Breast epithelium (tissue), 4 donors: Measurements from ENCODE around the gene SF3B2. TPM values are rescaled to one million over a fixed set of nuclear protein-coding genes. Genes with fewer than 3 reads are reported as not detected.

Experiments used
- DNase-seq, 2 donors: peaks; one replicate each; pipeline ENCODE4 v3.0.0-alpha.2; 2019; ENCODE audit warnings: low spot score in 2 of 2
- H3K27ac ChIP-seq, 2 donors: fragments of 200-600 bp; sonication (generic) in 1 of 2; one replicate each; pipeline ENCODE4 v1.5.1; 2016 to 2019; ENCODE audit warnings: mild to moderate bottlenecking in 1 of 2
- H3K27me3 ChIP-seq, 2 donors: fragments of 200-600 bp; sonication (generic) in 1 of 2; one replicate each; pipeline versions ENCODE4 v1.5.1 to v1.6.0; 2017 to 2019; ENCODE audit warnings: control low read depth in 1 of 2, mild to moderate bottlenecking in 1 of 2
- H3K36me3 ChIP-seq: fragments of 200-600 bp; one replicate; pipeline ENCODE4 v1.5.1; 2019
- H3K4me1 ChIP-seq, 2 donors: fragments of 200-600 bp; sonication (generic); one replicate each; pipeline ENCODE4 v1.5.1; 2016 to 2019; ENCODE audit warnings: control low read depth in 1 of 2
- H3K4me3 ChIP-seq, 3 donors: fragments of 200-600 bp; sonication (generic); 1 replicate in 2 of 3; 2 replicates in 1 of 3; pipeline ENCODE4 v1.5.1; 2016 to 2019; ENCODE audit warnings: mild to moderate bottlenecking in 3 of 3, moderate library complexity in 2 of 3
- H3K9me3 ChIP-seq, 2 donors: fragments of 200-600 bp; sonication (generic) in 1 of 2; one replicate each; pipeline ENCODE4 v1.5.1; 2016 to 2019; ENCODE audit warnings: control low read depth in 1 of 2
- CTCF ChIP-seq, 3 donors: fragments of 450-650 bp; IDR thresholded peaks; one replicate each; pipeline ENCODE4 v1.5.1; 2016 to 2017; ENCODE audit warnings: antibody characterized with exemption in 3 of 3, mild to moderate bottlenecking in 3 of 3, moderate library complexity in 3 of 3
- POLR2A ChIP-seq: fragments of 450-650 bp; IDR thresholded peaks from one replicate; pipeline ENCODE4 v1.6.1; 2016; ENCODE audit warnings: antibody characterized with exemption, mild to moderate bottlenecking, moderate library complexity
- POLR2AphosphoS5 ChIP-seq, 3 donors: sonication (generic); formaldehyde crosslinking; IDR thresholded peaks; one replicate each; pipeline ENCODE4 v1.6.1; 2017; ENCODE audit warnings: antibody characterized with exemption in 3 of 3
- intact Hi-C: fragments of 100-400 bp; cut with DNase I; formaldehyde crosslinking; loops from one replicate; pipeline ENCODE4 v1.15.1; 2023; ENCODE audit warnings: low total_unique reads
- total RNA-seq, 3 donors: library from RNA; depleted of rRNA; stranded (reverse); fragments of >200 nt; gene quantifications; one replicate each; pipeline ENCODE4 v1.1.0, GENCODE V29; 2016

SF3B2 gene
- total RNA-seq, 3 donors from 2014 or later, result 144 to 163 (median 154) TPM

- Histone ChIP-seq H3K9me3 (no peaks in the 10 kb centered on the region), H3K27ac (peak overlapping the region; percentile 70 to 71), H3K36me3 (no peaks in the 10 kb centered on the region), H3K4me1 (peaks cover 0 to 9% of the 10 kb centered on the region in 2 donors), H3K27me3 (peaks cover 0 to 6% of the 10 kb centered on the region in 2 donors), H3K4me3 (peak overlapping the region in 2 of 3 donors; percentile 38 to 68)
- intact Hi-C loops, result no loop called here
- TF ChIP-seq POLR2A (no peak), POLR2AphosphoS5 (IDR thresholded peaks at IDR 0.05) (no peak), CTCF (IDR thresholded peaks at IDR 0.05) (no peak)
- DNase-seq, result peak in 1 of 2 donors; percentile 87
Observed at GRCh38 chr11:66011239-66011784, 40.9 kb upstream of the SF3B2 start.

- intact Hi-C loops, result no loop called here
Observed at GRCh38 chr11:66011785-66012303, 40.3 kb upstream of the SF3B2 start, which contains the start of gene CST6. Gene CST6 (plus strand): TSS chr11:66012008. CDS start chr11:66012045, 37 bp downstream.

GRCh38 chr11:66012371-66012945 lies 39.7 kb upstream of the SF3B2 start:
- peak overlapping the region in 1 of 2 donors; percentile 45 for H3K27ac ChIP-seq
- intact Hi-C loops, result no loop called here
- TF ChIP-seq POLR2AphosphoS5 (IDR thresholded peaks at IDR 0.05) (no peak), CTCF (IDR thresholded peaks at IDR 0.05) (no peak), POLR2A (no peak)
- peak overlapping the region in 2 of 3 donors; percentile 38 to 68 for H3K4me3 ChIP-seq
- no peak for DNase-seq
- H3K9me3 ChIP-seq, result no peaks in the 10 kb centered on the region
- peaks cover 0 to 9% of the 10 kb centered on the region in 2 donors for H3K4me1 ChIP-seq
- peaks cover 0 to 6% of the 10 kb centered on the region in 2 donors for H3K27me3 ChIP-seq
- no peaks in the 10 kb centered on the region for H3K36me3 ChIP-seq

More at GRCh38 chr11:66011785-66012303, 40.3 kb upstream of the SF3B2 start, which contains the start of gene CST6:
- H3K36me3 ChIP-seq, result no peaks in the 10 kb centered on the region
- no peak for DNase-seq
- peak within 1 kb of the TSS in 2 of 3 donors; percentile 38 to 68 for H3K4me3 ChIP-seq
- H3K27ac ChIP-seq, result peak within 1 kb of the TSS; percentile 70 to 71
- no peak for TF ChIP-seq POLR2AphosphoS5 (IDR thresholded peaks at IDR 0.05)
- no peak for TF ChIP-seq POLR2A
- TF ChIP-seq CTCF (IDR thresholded peaks at IDR 0.05), result no peak
- H3K27me3 ChIP-seq, result peaks cover 0 to 6% of the 10 kb centered on the region in 2 donors
- peaks cover 0 to 9% of the 10 kb centered on the region in 2 donors for H3K4me1 ChIP-seq
- no peaks in the 10 kb centered on the region for H3K9me3 ChIP-seq

- H3K9me3 ChIP-seq, result no peaks in the 10 kb centered on the region
- peak overlapping the region in 1 of 2 donors; percentile 45 for H3K27ac ChIP-seq
- H3K27me3 ChIP-seq, result peaks cover 0 to 6% of the 10 kb centered on the region in 2 donors
- TF ChIP-seq POLR2AphosphoS5 (IDR thresholded peaks at IDR 0.05) (peak in 1 of 3 donors; percentile 50), POLR2A (no peak)
- H3K4me3 ChIP-seq, result peak overlapping the region in 1 of 3 donors; percentile 15
- intact Hi-C loops, result no loop called here
- DNase-seq, result peak in 1 of 2 donors; percentile 72
- no peaks in the 10 kb centered on the region for H3K36me3 ChIP-seq
- peaks cover 0 to 9% of the 10 kb centered on the region in 2 donors for H3K4me1 ChIP-seq
Observed at GRCh38 chr11:66012946-66013761, 39.0 kb upstream of the SF3B2 start.

GRCh38 chr11:66013762-66014100 lies 38.4 kb upstream of the SF3B2 start:
- Histone ChIP-seq H3K4me3 (no peak overlapping the region), H3K4me1 (peaks cover 0 to 9% of the 10 kb centered on the region in 2 donors), H3K9me3 (no peaks in the 10 kb centered on the region), H3K27me3 (peaks cover 0 to 6% of the 10 kb centered on the region in 2 donors), H3K36me3 (no peaks in the 10 kb centered on the region), H3K27ac (no peak overlapping the region)
- no peak for DNase-seq
- no peak for TF ChIP-seq POLR2A
- TF ChIP-seq POLR2AphosphoS5 (IDR thresholded peaks at IDR 0.05), result no peak
- intact Hi-C loops, result no loop called here
